K562 (cell line): ENCODE measurements around the gene RSPH6A. TPM values are rescaled to one million over a fixed set of nuclear protein-coding genes. Genes with fewer than 3 reads are reported as not detected.

Experiments used
- BRD4 ChIP-seq: fragments of 200-600 bp; sonication (generic); IDR thresholded peaks from 2 replicates; pipeline ENCODE4 v1.6.1; 2017; ENCODE audit warnings: inconsistent platforms
- CREM ChIP-seq: IDR thresholded peaks from 2 replicates; pipeline ENCODE4 v1.6.1; 2014; ENCODE audit warnings: antibody characterized with exemption, low read depth
- CTBP1 ChIP-seq: fragments of 450-650 bp; IDR thresholded peaks from 2 replicates; pipeline ENCODE4 v1.6.1; 2016; ENCODE audit warnings: borderline replicate concordance
- NELFE ChIP-seq: IDR thresholded peaks from 2 replicates; pipeline ENCODE4 v1.6.1; 2011; ENCODE audit warnings: mild to moderate bottlenecking; ENCODE audit not compliant: insufficient read depth, insufficient read length
- PTRF ChIP-seq: fragments of 450-650 bp; IDR thresholded peaks from 2 replicates; pipeline ENCODE4 v1.6.1; 2016; ENCODE audit warnings: mild to moderate bottlenecking, missing genetic modification characterization, missing compliant biosample characterization
- SMARCA4 ChIP-seq: fragments of 450-650 bp; IDR thresholded peaks from 2 replicates; pipeline ENCODE4 v1.6.1; 2016
- SMARCA5 ChIP-seq: fragments of 450-650 bp; IDR thresholded peaks from 2 replicates; pipeline ENCODE4 v1.6.1; 2016
- TRIM28 ChIP-seq: fragments of 450-650 bp; IDR thresholded peaks from 2 replicates; pipeline ENCODE4 v1.6.1; 2017
- ZC3H8 ChIP-seq: fragments of 450-650 bp; IDR thresholded peaks from 2 replicates; pipeline ENCODE4 v1.6.1; 2017
- ZNF121 ChIP-seq: sonication (generic); formaldehyde crosslinking; conservative IDR thresholded peaks from 2 replicates; pipeline ENCODE4 v1.8.0; 2022; ENCODE audit warnings: missing genetic modification reagents
- ZNF23 ChIP-seq: fragments of 250-450 bp; sonication (Bioruptor Pico); IDR thresholded peaks from 2 replicates; pipeline ENCODE4 v1.4.0; 2020; ENCODE audit warnings: mild to moderate bottlenecking
- ZNF444 ChIP-seq: fragments of 250-450 bp; sonication (Bioruptor Pico); IDR thresholded peaks from 2 replicates; pipeline ENCODE4 v1.4.0; 2020; ENCODE audit warnings: mild to moderate bottlenecking, moderate library complexity
- ZNF668 ChIP-seq: fragments of 250-450 bp; sonication (Bioruptor Pico); IDR thresholded peaks from 2 replicates; pipeline ENCODE4 v1.8.0; 2022; ENCODE audit warnings: mild to moderate bottlenecking, inconsistent platforms
- ZNF696 ChIP-seq: fragments of 250-450 bp; sonication (Bioruptor Pico); conservative IDR thresholded peaks from 2 replicates; pipeline ENCODE4 v1.4.0; 2020; ENCODE audit warnings: mild to moderate bottlenecking, moderate library complexity
- polyA plus RNA-seq, 8 experiments: library from polyadenylated mRNA; depleted of rRNA in 4 of 8; stranded (reverse) in 5 of 8; unstranded in 3 of 8; fragments of >200 nt; fragmentation: Nextera tagmentation in 2 of 8; fragmentation: Illumina TruSeq in 1 of 8; extraction: Ambion mirVana in 2 of 8; extraction: Trizol in 1 of 8; gene quantifications; 2 replicates each; pipeline versions ENCODE4 v1.2.1 to v1.2.3, GENCODE V29; 2011 to 2014; ENCODE audit warnings: inconsistent platforms in 1 of 8, missing spikeins in 1 of 8
- total RNA-seq, 7 experiments: library from RNA; depleted of rRNA in 6 of 7; stranded (reverse); fragments of >200 nt in 6 of 7; fragmentation: Illumina TruSeq in 2 of 7; extraction: Trizol in 2 of 7; gene quantifications; 2 replicates each; pipeline versions ENCODE4 v1.2.1 to v1.2.3, GENCODE V29; 2011 to 2021; ENCODE audit warnings: low replicate concordance in 1 of 7
- TF ChIP-seq, protein P1 (sequence below): sonication (generic); formaldehyde crosslinking; IDR thresholded peaks from 2 replicates; pipeline ENCODE4 v1.8.0; 2022; ENCODE audit warnings: mild to moderate bottlenecking, missing genetic modification reagents
- TF ChIP-seq, protein P2 (sequence below): IDR thresholded peaks from 2 replicates; pipeline ENCODE4 v1.6.1; 2011; ENCODE audit warnings: borderline replicate concordance, low read depth, mild to moderate bottlenecking, moderate library complexity, low read length; ENCODE audit not compliant: insufficient read depth, poor library complexity, severe bottlenecking
- TF ChIP-seq, protein P3 (sequence below): sonication (generic); formaldehyde crosslinking; IDR thresholded peaks from 2 replicates; pipeline ENCODE4 v1.8.0; 2022; ENCODE audit warnings: mild to moderate bottlenecking, missing genetic modification reagents
- TF ChIP-seq, protein P4 (sequence below): sonication (generic); formaldehyde crosslinking; IDR thresholded peaks from 2 replicates; pipeline ENCODE4 v1.8.0; 2022; ENCODE audit warnings: missing genetic modification reagents, mild to moderate bottlenecking, borderline replicate concordance
- TF ChIP-seq, protein P5 (sequence below): fragments of 150-350 bp; conservative IDR thresholded peaks from 2 replicates; pipeline ENCODE4 v1.6.1; 2014; ENCODE audit warnings: low read length
- TF ChIP-seq, protein P6 (sequence below): conservative IDR thresholded peaks from 2 replicates; pipeline ENCODE4 v1.6.1; 2011; ENCODE audit warnings: low read depth, mild to moderate bottlenecking, low read length; ENCODE audit not compliant: control insufficient read depth

Gene RSPH6A
- total and polyA plus RNA-seq, 9 of the 15 experiments (the other 6 are each of a cell fraction or from before 2014, with no cell fraction given): 0.03 to 0.15 (median 0.07) TPM; not detected in 5

DNA sequence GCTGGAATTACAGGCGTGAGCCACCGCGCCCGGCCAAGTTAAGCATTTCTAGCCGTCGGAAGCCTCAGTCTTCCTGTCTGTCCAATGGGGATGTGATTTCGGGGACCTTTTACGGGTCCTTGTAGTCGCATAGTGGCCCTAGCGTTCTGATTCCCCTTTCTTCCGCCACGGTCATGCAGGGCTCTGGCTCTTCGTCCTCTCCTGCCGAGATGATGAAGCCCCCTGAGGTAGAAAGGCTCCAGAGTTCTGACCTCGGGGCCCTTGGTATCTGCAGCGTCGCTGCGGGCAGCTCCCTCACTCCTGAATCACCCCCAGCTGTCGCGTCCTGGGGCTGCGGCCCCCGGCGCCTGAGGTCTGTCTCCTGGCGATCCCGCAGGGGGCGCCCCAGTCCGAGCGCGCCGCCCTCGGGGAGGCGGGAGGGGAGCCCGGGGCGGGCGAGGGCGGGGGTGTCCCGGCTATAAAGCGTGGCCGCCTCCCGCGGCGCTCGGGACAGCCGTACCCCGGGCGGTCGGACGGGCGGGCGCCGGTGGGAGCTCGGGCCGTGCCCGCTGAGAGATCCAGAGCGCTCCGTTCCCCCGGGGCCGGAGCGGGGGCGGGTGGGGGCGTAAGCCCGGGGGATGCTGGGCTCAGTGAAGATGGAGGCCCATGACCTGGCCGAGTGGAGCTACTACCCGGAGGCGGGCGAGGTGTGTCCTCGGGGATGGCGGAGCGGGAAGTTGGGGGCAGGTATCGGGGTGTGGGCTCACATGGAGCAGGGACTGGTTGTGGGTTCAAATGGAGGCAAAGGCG, 48.9 kb upstream of the RSPH6A start, which contains the start of gene FOXA3 (continued):
- TF ChIP-seq PTRF (no peak), SMARCA4 (0 out of 2 replicates have a peak, but pooled peaks have one; percentile 32), BRD4 (no peak), ZNF23 (CRISPR knock-in tag) (no peak), ZNF121 (peak; percentile 49), ZC3H8 (no peak), ZNF444 (CRISPR knock-in tag) (no peak), ZNF668 (no peak), NELFE (no peak), CTBP1 (peak; percentile 52), ZNF696 (CRISPR knock-in tag) (no peak), TRIM28 (no peak), SMARCA5 (peak; percentile 100), CREM (peak; percentile 24)
- TF ChIP-seq, protein P1, sequence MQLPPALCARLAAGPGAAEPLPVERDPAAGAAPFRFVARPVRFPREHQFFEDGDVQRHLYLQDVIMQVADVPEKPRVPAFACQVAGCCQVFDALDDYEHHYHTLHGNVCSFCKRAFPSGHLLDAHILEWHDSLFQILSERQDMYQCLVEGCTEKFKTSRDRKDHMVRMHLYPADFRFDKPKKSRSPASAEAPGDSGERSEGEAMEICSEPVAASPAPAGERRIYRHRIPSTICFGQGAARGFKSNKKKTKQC (CRISPR knock-in tag): 0 out of 2 replicates have a peak, but pooled peaks have one; percentile 38
- TF ChIP-seq, protein P2, sequence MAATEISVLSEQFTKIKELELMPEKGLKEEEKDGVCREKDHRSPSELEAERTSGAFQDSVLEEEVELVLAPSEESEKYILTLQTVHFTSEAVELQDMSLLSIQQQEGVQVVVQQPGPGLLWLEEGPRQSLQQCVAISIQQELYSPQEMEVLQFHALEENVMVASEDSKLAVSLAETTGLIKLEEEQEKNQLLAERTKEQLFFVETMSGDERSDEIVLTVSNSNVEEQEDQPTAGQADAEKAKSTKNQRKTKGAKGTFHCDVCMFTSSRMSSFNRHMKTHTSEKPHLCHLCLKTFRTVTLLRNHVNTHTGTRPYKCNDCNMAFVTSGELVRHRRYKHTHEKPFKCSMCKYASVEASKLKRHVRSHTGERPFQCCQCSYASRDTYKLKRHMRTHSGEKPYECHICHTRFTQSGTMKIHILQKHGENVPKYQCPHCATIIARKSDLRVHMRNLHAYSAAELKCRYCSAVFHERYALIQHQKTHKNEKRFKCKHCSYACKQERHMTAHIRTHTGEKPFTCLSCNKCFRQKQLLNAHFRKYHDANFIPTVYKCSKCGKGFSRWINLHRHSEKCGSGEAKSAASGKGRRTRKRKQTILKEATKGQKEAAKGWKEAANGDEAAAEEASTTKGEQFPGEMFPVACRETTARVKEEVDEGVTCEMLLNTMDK: peak; percentile 98
- TF ChIP-seq, protein P3, sequence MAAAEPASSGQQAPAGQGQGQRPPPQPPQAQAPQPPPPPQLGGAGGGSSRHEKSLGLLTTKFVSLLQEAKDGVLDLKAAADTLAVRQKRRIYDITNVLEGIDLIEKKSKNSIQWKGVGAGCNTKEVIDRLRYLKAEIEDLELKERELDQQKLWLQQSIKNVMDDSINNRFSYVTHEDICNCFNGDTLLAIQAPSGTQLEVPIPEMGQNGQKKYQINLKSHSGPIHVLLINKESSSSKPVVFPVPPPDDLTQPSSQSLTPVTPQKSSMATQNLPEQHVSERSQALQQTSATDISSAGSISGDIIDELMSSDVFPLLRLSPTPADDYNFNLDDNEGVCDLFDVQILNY (CRISPR knock-in tag): no peak
- TF ChIP-seq, protein P4, sequence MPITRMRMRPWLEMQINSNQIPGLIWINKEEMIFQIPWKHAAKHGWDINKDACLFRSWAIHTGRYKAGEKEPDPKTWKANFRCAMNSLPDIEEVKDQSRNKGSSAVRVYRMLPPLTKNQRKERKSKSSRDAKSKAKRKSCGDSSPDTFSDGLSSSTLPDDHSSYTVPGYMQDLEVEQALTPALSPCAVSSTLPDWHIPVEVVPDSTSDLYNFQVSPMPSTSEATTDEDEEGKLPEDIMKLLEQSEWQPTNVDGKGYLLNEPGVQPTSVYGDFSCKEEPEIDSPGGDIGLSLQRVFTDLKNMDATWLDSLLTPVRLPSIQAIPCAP (CRISPR knock-in tag): no peak
- TF ChIP-seq, protein P5, sequence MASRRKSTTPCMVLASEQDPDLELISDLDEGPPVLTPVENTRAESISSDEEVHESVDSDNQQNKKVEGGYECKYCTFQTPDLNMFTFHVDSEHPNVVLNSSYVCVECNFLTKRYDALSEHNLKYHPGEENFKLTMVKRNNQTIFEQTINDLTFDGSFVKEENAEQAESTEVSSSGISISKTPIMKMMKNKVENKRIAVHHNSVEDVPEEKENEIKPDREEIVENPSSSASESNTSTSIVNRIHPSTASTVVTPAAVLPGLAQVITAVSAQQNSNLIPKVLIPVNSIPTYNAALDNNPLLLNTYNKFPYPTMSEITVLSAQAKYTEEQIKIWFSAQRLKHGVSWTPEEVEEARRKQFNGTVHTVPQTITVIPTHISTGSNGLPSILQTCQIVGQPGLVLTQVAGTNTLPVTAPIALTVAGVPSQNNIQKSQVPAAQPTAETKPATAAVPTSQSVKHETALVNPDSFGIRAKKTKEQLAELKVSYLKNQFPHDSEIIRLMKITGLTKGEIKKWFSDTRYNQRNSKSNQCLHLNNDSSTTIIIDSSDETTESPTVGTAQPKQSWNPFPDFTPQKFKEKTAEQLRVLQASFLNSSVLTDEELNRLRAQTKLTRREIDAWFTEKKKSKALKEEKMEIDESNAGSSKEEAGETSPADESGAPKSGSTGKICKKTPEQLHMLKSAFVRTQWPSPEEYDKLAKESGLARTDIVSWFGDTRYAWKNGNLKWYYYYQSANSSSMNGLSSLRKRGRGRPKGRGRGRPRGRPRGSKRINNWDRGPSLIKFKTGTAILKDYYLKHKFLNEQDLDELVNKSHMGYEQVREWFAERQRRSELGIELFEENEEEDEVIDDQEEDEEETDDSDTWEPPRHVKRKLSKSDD: no peak
- TF ChIP-seq, protein P6, sequence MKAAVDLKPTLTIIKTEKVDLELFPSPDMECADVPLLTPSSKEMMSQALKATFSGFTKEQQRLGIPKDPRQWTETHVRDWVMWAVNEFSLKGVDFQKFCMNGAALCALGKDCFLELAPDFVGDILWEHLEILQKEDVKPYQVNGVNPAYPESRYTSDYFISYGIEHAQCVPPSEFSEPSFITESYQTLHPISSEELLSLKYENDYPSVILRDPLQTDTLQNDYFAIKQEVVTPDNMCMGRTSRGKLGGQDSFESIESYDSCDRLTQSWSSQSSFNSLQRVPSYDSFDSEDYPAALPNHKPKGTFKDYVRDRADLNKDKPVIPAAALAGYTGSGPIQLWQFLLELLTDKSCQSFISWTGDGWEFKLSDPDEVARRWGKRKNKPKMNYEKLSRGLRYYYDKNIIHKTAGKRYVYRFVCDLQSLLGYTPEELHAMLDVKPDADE: no peak
